BLaER1 (cell line): Measurements from ENCODE around the gene FIGNL1.

Experiments
- H3K27ac ChIP-seq: shearing (Covaris generic); formaldehyde crosslinking; 2 replicates; pipeline ENCODE4 v1.8.1; 2022
- H3K27me3 ChIP-seq: shearing (Covaris generic); formaldehyde crosslinking; 2 replicates; pipeline ENCODE4 v1.8.1; 2022
- H3K36me3 ChIP-seq: shearing (Covaris generic); formaldehyde crosslinking; 2 replicates; pipeline ENCODE4 v1.8.1; 2022
- H3K4me1 ChIP-seq: shearing (Covaris generic); formaldehyde crosslinking; 2 replicates; pipeline ENCODE4 v1.8.1; 2022
- H3K4me2 ChIP-seq: shearing (Covaris generic); formaldehyde crosslinking; 2 replicates; pipeline ENCODE4 v1.8.1; 2022
- H3K4me3 ChIP-seq: shearing (Covaris generic); formaldehyde crosslinking; 2 replicates; pipeline ENCODE4 v1.8.1; 2022
- H3K9ac ChIP-seq: shearing (Covaris generic); formaldehyde crosslinking; 2 replicates; pipeline ENCODE4 v1.8.1; 2022
- H3K9me3 ChIP-seq: shearing (Covaris generic); formaldehyde crosslinking; 2 replicates; pipeline ENCODE4 v1.8.1; 2022
- H4K20me1 ChIP-seq: shearing (Covaris generic); formaldehyde crosslinking; 2 replicates; pipeline ENCODE4 v1.8.1; 2022
- Cebpa-rat ChIP-seq: shearing (Covaris generic); IDR thresholded peaks from 2 replicates; pipeline ENCODE4 v1.8.1; 2022

Gene FIGNL1

GRCh38 chr7:50449881-50450589, at the start of gene FIGNL1:
FIGNL1 (minus strand) TSS chr7:50450350; CDS start chr7:50447287, 3,063 bp downstream.
- 0 out of 2 replicates have a peak, but pooled peaks cover 5% of the 10 kb centered on the region for H4K20me1 ChIP-seq
- H3K9ac ChIP-seq, result peak within 1 kb of the TSS; percentile 82
- H3K27ac ChIP-seq, result peak within 1 kb of the TSS; percentile 68
- peaks cover 29% of the 10 kb centered on the region for H3K36me3 ChIP-seq
- no peaks in the 10 kb centered on the region for H3K9me3 ChIP-seq
- H3K4me1 ChIP-seq, result peaks cover 26% of the 10 kb centered on the region
- H3K4me3 ChIP-seq, result peak within 1 kb of the TSS; percentile 75
- H3K4me2 ChIP-seq, result peak within 1 kb of the TSS; percentile 92
- no peaks in the 10 kb centered on the region for H3K27me3 ChIP-seq
- no peak for TF ChIP-seq Cebpa-rat

GRCh38 chr7:50499092-50499491, 48.9 kb upstream of the FIGNL1 start:
- Histone ChIP-seq H3K4me2 (no peak overlapping the region), H3K9me3 (no peaks in the 10 kb centered on the region), H3K27me3 (no peaks in the 10 kb centered on the region), H3K9ac (no peak overlapping the region), H3K4me3 (no peak overlapping the region), H3K27ac (no peak overlapping the region), H3K4me1 (peaks cover 18% of the 10 kb centered on the region), H3K36me3 (no peaks in the 10 kb centered on the region), H4K20me1 (no peaks in the 10 kb centered on the region)
- no peak for TF ChIP-seq Cebpa-rat

GRCh38 chr7:50497968-50498367, 47.8 kb upstream of the FIGNL1 start:
- 0 out of 2 replicates have a peak, but pooled peaks cover 1% of the 10 kb centered on the region for H3K9me3 ChIP-seq
- no peak overlapping the region for H3K27ac ChIP-seq
- no peaks in the 10 kb centered on the region for H3K27me3 ChIP-seq
- TF ChIP-seq Cebpa-rat, result no peak
- H3K36me3 ChIP-seq, result no peaks in the 10 kb centered on the region
- no peak overlapping the region for H3K4me2 ChIP-seq
- H3K9ac ChIP-seq, result no peak overlapping the region
- H4K20me1 ChIP-seq, result no peaks in the 10 kb centered on the region
- H3K4me1 ChIP-seq, result peaks cover 16% of the 10 kb centered on the region
- no peak overlapping the region for H3K4me3 ChIP-seq

- no peak for TF ChIP-seq Cebpa-rat
- Histone ChIP-seq H3K36me3 (no peaks in the 10 kb centered on the region), H3K4me2 (no peak overlapping the region), H3K4me1 (peaks cover 7% of the 10 kb centered on the region), H3K27ac (no peak overlapping the region), H4K20me1 (no peaks in the 10 kb centered on the region), H3K9ac (no peak overlapping the region), H3K9me3 (0 out of 2 replicates have a peak, but pooled peaks cover 8% of the 10 kb centered on the region), H3K4me3 (no peak overlapping the region), H3K27me3 (no peaks in the 10 kb centered on the region)
Observed at GRCh38 chr7:50497068-50497642, 47.0 kb upstream of the FIGNL1 start.

GRCh38 chr7:50496569-50496968, 46.4 kb upstream of the FIGNL1 start:
- H3K9ac ChIP-seq, result no peak overlapping the region
- H3K4me2 ChIP-seq, result no peak overlapping the region
- H3K4me3 ChIP-seq, result no peak overlapping the region
- no peak for TF ChIP-seq Cebpa-rat
- H3K27ac ChIP-seq, result no peak overlapping the region
- no peaks in the 10 kb centered on the region for H3K27me3 ChIP-seq
- peaks cover 5% of the 10 kb centered on the region for H3K4me1 ChIP-seq
- 0 out of 2 replicates have a peak, but pooled peaks cover 8% of the 10 kb centered on the region for H3K9me3 ChIP-seq
- no peaks in the 10 kb centered on the region for H3K36me3 ChIP-seq
- no peaks in the 10 kb centered on the region for H4K20me1 ChIP-seq

- TF ChIP-seq Cebpa-rat, result no peak
- H3K9ac ChIP-seq, result no peak overlapping the region
Observed at GRCh38 chr7:50495746-50496145, 45.6 kb upstream of the FIGNL1 start.

GRCh38 chr7:50492770-50493519, 42.8 kb upstream of the FIGNL1 start:
- Histone ChIP-seq H3K4me1 (peaks cover 10% of the 10 kb centered on the region; the same call in 1 of the 2 replicates), H3K27ac (no peak overlapping the region), H3K4me3 (no peak overlapping the region), H3K9ac (no peak overlapping the region), H3K36me3 (no peaks in the 10 kb centered on the region), H4K20me1 (no peaks in the 10 kb centered on the region), H3K27me3 (no peaks in the 10 kb centered on the region), H3K9me3 (peaks cover 28% of the 10 kb centered on the region), H3K4me2 (no peak overlapping the region)
- TF ChIP-seq Cebpa-rat, result no peak

More at GRCh38 chr7:50495746-50496145, 45.6 kb upstream of the FIGNL1 start:
- Histone ChIP-seq H3K27me3 (no peaks in the 10 kb centered on the region), H3K9me3 (0 out of 2 replicates have a peak, but pooled peaks cover 8% of the 10 kb centered on the region), H3K36me3 (no peaks in the 10 kb centered on the region), H3K4me1 (peaks cover 10% of the 10 kb centered on the region; the same call in 1 of the 2 replicates), H4K20me1 (no peaks in the 10 kb centered on the region), H3K4me3 (no peak overlapping the region), H3K4me2 (no peak overlapping the region), H3K27ac (no peak overlapping the region)

GRCh38 chr7:50491943-50492342, 41.8 kb upstream of the FIGNL1 start:
- peaks cover 10% of the 10 kb centered on the region; the same call in 1 of the 2 replicates for H3K4me1 ChIP-seq
- H3K27me3 ChIP-seq, result no peaks in the 10 kb centered on the region
- H3K27ac ChIP-seq, result no peak overlapping the region
- H3K4me3 ChIP-seq, result no peak overlapping the region
- TF ChIP-seq Cebpa-rat, result no peak
- peaks cover 28% of the 10 kb centered on the region for H3K9me3 ChIP-seq
- H4K20me1 ChIP-seq, result no peaks in the 10 kb centered on the region
- H3K9ac ChIP-seq, result no peak overlapping the region
- H3K36me3 ChIP-seq, result no peaks in the 10 kb centered on the region
- no peak overlapping the region for H3K4me2 ChIP-seq

- Histone ChIP-seq H3K4me2 (peak overlapping the region; percentile 15), H3K4me1 (peaks cover 10% of the 10 kb centered on the region; the same call in 1 of the 2 replicates), H4K20me1 (no peaks in the 10 kb centered on the region)
Observed at GRCh38 chr7:50491209-50491608, 41.1 kb upstream of the FIGNL1 start.

GRCh38 chr7:50488379-50488778, 38.2 kb upstream of the FIGNL1 start:
- H3K4me2 ChIP-seq, result no peak overlapping the region
- H3K27me3 ChIP-seq, result no peaks in the 10 kb centered on the region
- H4K20me1 ChIP-seq, result no peaks in the 10 kb centered on the region
- peaks cover 32% of the 10 kb centered on the region for H3K9me3 ChIP-seq
- H3K4me1 ChIP-seq, result peaks cover 10% of the 10 kb centered on the region; the same call in 1 of the 2 replicates
- H3K9ac ChIP-seq, result no peak overlapping the region
- H3K4me3 ChIP-seq, result no peak overlapping the region
- no peaks in the 10 kb centered on the region for H3K36me3 ChIP-seq
- no peak for TF ChIP-seq Cebpa-rat
- H3K27ac ChIP-seq, result no peak overlapping the region

More at GRCh38 chr7:50491209-50491608, 41.1 kb upstream of the FIGNL1 start:
- Histone ChIP-seq H3K27me3 (no peaks in the 10 kb centered on the region), H3K27ac (no peak overlapping the region), H3K4me3 (no peak overlapping the region), H3K9ac (no peak overlapping the region), H3K36me3 (no peaks in the 10 kb centered on the region), H3K9me3 (peaks cover 32% of the 10 kb centered on the region)
- TF ChIP-seq Cebpa-rat, result no peak
